ENCODE results near the gene BTAF1. TPM values are rescaled to one million over a fixed set of nuclear protein-coding genes. Genes with fewer than 3 reads are reported as not detected.

BTAF1 gene
- total RNA-seq, 4 donors from 2014 or later = 25.1 to 81.7 (median 36.2) TPM

- 40 to 60% methylated on average over 2 of the region's 2 CpGs for WGBS, 2 donors (ENCODE audit: low coverage in 1 of 2)
- peaks cover 0 to 62% of the 10 kb centered on the region in 2 donors for H3K36me3 ChIP-seq
- no peaks in the 10 kb centered on the region for H3K27me3 ChIP-seq
- H3K27ac ChIP-seq = no peak overlapping the region
- H3K9me3 ChIP-seq = peaks cover 0 to 6% (median 0%) of the 10 kb centered on the region in 3 donors
- no peak for TF ChIP-seq POLR2AphosphoS5 (IDR thresholded peaks at IDR 0.05)
- no peak for TF ChIP-seq EP300 (IDR thresholded peaks at IDR 0.05)
- TF ChIP-seq CTCF (IDR thresholded peaks at IDR 0.05) = no peak
- TF ChIP-seq POLR2A (IDR thresholded peaks at IDR 0.05) = no peak
- no peaks in the 10 kb centered on the region for H3K4me1 ChIP-seq
- ATAC-seq = no peak
- H3K4me3 ChIP-seq = no peak overlapping the region
Observed at GRCh38 chr10:92003258-92003657, 79.7 kb downstream of the BTAF1 start.

DNA sequence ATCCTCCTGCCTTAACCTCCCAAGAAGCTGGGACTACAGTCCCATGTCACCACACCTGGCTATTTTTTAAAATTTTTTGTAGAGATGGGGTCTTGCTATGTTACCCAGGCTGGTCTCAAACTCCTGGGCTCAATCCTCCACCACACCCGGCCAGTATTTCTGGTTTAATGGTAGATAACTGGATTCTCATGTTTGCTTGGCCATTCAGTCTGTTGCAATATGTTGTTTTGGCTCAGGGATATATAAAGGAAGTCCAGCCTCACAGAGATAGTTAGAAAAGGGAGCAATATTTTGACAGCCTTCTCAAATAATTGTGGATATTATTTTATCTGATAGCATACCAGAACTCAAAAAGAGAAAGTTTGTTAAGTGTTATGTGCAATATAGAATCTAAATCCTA lies 82.4 kb downstream of the BTAF1 start:
- Histone ChIP-seq H3K27me3 (no peaks in the 10 kb centered on the region), H3K9me3 (peaks cover 0 to 6% (median 0%) of the 10 kb centered on the region in 3 donors), H3K4me1 (no peaks in the 10 kb centered on the region), H3K4me3 (no peak overlapping the region), H3K36me3 (peaks cover 0 to 62% of the 10 kb centered on the region in 2 donors), H3K27ac (no peak overlapping the region)
- 86 to 100% methylated on average over 1 of the region's 1 CpG for WGBS, 2 donors (ENCODE audit: low coverage in 1 of 2)
- TF ChIP-seq CTCF (IDR thresholded peaks at IDR 0.05) = no peak
- no peak for TF ChIP-seq EP300 (IDR thresholded peaks at IDR 0.05)
- no peak for TF ChIP-seq POLR2AphosphoS5 (IDR thresholded peaks at IDR 0.05)
- no peak for TF ChIP-seq POLR2A (IDR thresholded peaks at IDR 0.05)
- no peak for ATAC-seq

DNA sequence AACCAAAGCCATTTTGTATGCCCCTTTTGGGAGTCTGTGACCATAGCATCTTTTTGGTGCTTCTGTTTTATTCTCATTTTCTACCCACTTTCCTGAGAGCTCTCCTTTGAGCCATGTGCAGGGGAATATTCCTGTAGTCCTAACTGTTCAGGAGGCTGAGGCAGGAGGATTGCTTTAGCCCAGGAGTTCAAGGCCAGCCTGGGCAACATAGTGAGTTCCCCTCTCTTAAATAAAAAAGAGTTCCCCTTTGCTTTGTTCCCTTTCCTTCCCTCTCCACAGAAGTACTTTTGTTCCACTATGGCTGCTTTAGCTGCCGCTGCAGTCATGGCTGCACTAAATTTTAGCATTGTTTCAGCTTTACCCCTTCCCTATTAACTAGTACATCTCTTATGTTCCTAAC lies 85.9 kb downstream of the BTAF1 start:
- Histone ChIP-seq H3K36me3 (peaks cover 0 to 80% of the 10 kb centered on the region in 2 donors), H3K4me3 (no peak overlapping the region), H3K27me3 (no peaks in the 10 kb centered on the region), H3K9me3 (peaks cover 0 to 5% (median 0%) of the 10 kb centered on the region in 3 donors), H3K27ac (no peak overlapping the region), H3K4me1 (no peaks in the 10 kb centered on the region)
- 83 to 100% methylated on average over 1 of the region's 1 CpG for WGBS, 2 donors (ENCODE audit: low coverage in 1 of 2)
- no peak for TF ChIP-seq EP300 (IDR thresholded peaks at IDR 0.05)
- no peak for TF ChIP-seq CTCF (IDR thresholded peaks at IDR 0.05)
- no peak for TF ChIP-seq POLR2AphosphoS5 (IDR thresholded peaks at IDR 0.05)
- TF ChIP-seq POLR2A (IDR thresholded peaks at IDR 0.05) = no peak
- ATAC-seq = no peak

DNA sequence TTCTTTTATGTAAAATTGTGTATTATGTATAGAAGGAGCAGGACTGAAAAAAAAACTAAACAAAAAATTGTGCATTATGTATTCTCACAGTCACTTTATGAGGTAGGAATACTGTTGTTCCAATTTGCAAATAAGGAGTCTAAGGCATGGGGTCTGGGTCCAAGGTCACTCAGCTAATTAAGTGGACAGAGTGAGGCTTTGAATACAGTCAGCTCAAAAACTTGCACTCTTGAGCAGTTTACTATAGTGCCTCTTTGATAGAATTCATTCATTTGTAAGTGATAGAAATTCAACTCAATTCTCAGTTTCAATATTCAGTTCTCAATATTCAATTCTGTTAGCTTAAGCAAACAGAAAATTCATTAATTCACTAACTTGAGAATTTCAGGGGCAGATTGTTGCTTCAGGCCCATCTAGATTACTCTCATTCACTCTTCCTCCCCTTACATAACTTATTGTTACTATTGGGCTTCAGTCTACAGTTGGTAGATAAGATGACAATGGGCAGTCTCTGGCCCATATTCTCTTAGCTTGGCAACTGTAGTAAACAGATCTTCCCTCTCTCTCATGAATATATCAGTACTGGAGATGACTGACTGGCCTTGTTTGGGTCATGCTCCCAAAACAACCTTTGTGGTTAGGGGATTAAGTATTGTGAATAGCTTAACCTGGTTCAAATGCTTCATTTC lies 86.6 kb downstream of the BTAF1 start:
- Histone ChIP-seq H3K27ac (no peak overlapping the region), H3K9me3 (no peaks in the 10 kb centered on the region), H3K4me3 (no peak overlapping the region), H3K27me3 (no peaks in the 10 kb centered on the region), H3K4me1 (no peaks in the 10 kb centered on the region), H3K36me3 (peaks cover 0 to 80% of the 10 kb centered on the region in 2 donors)
- TF ChIP-seq EP300 (IDR thresholded peaks at IDR 0.05) (no peak), CTCF (IDR thresholded peaks at IDR 0.05) (no peak), POLR2A (IDR thresholded peaks at IDR 0.05) (no peak), POLR2AphosphoS5 (IDR thresholded peaks at IDR 0.05) (no peak)
- ATAC-seq = no peak

DNA sequence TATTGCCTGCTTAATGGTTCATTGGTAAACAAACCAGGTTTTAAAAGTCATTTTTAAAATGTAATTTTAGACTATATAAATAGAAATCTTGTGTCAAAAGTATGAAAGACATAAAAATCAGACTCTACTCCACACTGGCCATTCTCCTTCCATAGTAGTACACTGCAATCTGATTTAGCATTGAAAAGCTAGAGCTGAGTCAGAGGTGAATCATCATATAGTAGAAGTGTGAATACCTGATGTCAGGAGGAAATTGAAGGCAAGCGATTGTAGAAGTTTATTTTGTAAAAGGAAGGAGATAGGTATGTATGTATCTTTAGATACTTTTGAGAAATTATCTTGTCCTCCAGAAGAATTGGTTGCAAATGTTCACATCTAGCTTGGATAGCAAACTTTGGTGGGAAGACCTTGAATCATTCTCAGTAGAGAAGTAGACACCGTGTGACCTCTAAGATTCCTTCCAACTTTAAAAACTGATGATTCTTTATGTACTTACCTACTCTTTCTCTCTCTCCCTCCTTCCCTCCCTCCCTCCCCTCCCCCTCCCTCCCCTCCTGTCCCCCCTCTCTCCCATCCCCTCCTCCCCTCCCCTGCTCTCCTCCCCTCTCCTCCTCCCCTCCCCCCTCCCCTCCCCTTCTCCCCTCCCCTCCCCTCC lies 88.1 kb downstream of the BTAF1 start:
- Histone ChIP-seq H3K9me3 (no peaks in the 10 kb centered on the region), H3K27ac (no peak overlapping the region), H3K4me3 (no peak overlapping the region), H3K4me1 (no peaks in the 10 kb centered on the region), H3K27me3 (no peaks in the 10 kb centered on the region), H3K36me3 (peaks cover 0 to 84% of the 10 kb centered on the region in 2 donors)
- no peak for ATAC-seq
- 89 to 96% methylated on average over 2 of the region's 2 CpGs for WGBS, 2 donors (ENCODE audit: low coverage in 1 of 2)
- TF ChIP-seq POLR2A (IDR thresholded peaks at IDR 0.05) = no peak
- no peak for TF ChIP-seq POLR2AphosphoS5 (IDR thresholded peaks at IDR 0.05)
- TF ChIP-seq CTCF (IDR thresholded peaks at IDR 0.05) = no peak
- TF ChIP-seq EP300 (IDR thresholded peaks at IDR 0.05) = no peak
